ENCODE data around the gene FIGNL2. TPM values are rescaled to one million over a fixed set of nuclear protein-coding genes. Genes with fewer than 3 reads are reported as not detected.

FIGNL2 gene
- total RNA-seq, 2 experiments from 2014 or later, result 0.40 to 0.43 TPM

GRCh38 chr12:51874000-51874399, 25.5 kb upstream of the FIGNL2 start:
- Mint-ChIP-seq H3K9me3 (no peaks in the 10 kb centered on the region), H3K36me3 (ENCODE audit: low read depth) (no peaks in the 10 kb centered on the region), H3K27ac (no peak overlapping the region), H3K4me3 (no peak overlapping the region), H3K27me3 (peaks cover 16% of the 10 kb centered on the region), H3K4me1 (ENCODE audit: low read depth) (peaks cover 11% of the 10 kb centered on the region)
- ATAC-seq, result no peak
- CTCF ChIA-PET, result interaction anchor here (1.9 to 2.6 kb wide), 2 partner anchors 10 to 53 kb away, joined by 4 to 20 read pairs; no protein-coding TSS in a partner anchor
- intact Hi-C loops (cut with micrococcal nuclease), result no loop called here
- DNase-seq, result no peak
- POLR2A ChIA-PET, result no interaction called here
- TF ChIP-seq CTCF (IDR thresholded peaks at IDR 0.05), result no peak

GRCh38 chr12:51873251-51873994, 24.9 kb upstream of the FIGNL2 start:
- no peak overlapping the region for H3K4me3 Mint-ChIP-seq
- no peak for TF ChIP-seq CTCF (IDR thresholded peaks at IDR 0.05)
- ATAC-seq (no peak), DNase-seq (no peak)
- CTCF ChIA-PET, result interaction anchor here (1.9 to 2.6 kb wide), 2 partner anchors 9 to 53 kb away, joined by 4 to 20 read pairs; no protein-coding TSS in a partner anchor
- intact Hi-C loops (cut with micrococcal nuclease), result no loop called here
- no peak overlapping the region for H3K27ac Mint-ChIP-seq
- POLR2A ChIA-PET, result no interaction called here
- H3K4me1 Mint-ChIP-seq (ENCODE audit: low read depth), result peaks cover 15% of the 10 kb centered on the region
- H3K9me3 Mint-ChIP-seq, result no peaks in the 10 kb centered on the region
- peaks cover 20% of the 10 kb centered on the region for H3K27me3 Mint-ChIP-seq
- no peaks in the 10 kb centered on the region for H3K36me3 Mint-ChIP-seq (ENCODE audit: low read depth)

GRCh38 chr12:51872689-51872981, 24.1 kb upstream of the FIGNL2 start:
- H3K27me3 Mint-ChIP-seq, result peaks cover 25% of the 10 kb centered on the region
- POLR2A ChIA-PET, result no interaction called here
- CTCF ChIA-PET, result interaction anchor here (1.6 to 1.9 kb wide), 2 partner anchors 52 to 153 kb away, joined by 3 to 4 read pairs; no protein-coding TSS in a partner anchor
- H3K4me3 Mint-ChIP-seq, result no peak overlapping the region
- no peak for ATAC-seq
- H3K27ac Mint-ChIP-seq, result no peak overlapping the region
- intact Hi-C loops (cut with micrococcal nuclease), result no loop called here
- DNase-seq, result no peak
- H3K4me1 Mint-ChIP-seq (ENCODE audit: low read depth), result peaks cover 17% of the 10 kb centered on the region
- no peaks in the 10 kb centered on the region for H3K36me3 Mint-ChIP-seq (ENCODE audit: low read depth)
- no peaks in the 10 kb centered on the region for H3K9me3 Mint-ChIP-seq
- no peak for TF ChIP-seq CTCF (IDR thresholded peaks at IDR 0.05)

- Mint-ChIP-seq H3K36me3 (ENCODE audit: low read depth) (no peaks in the 10 kb centered on the region), H3K27me3 (peaks cover 30% of the 10 kb centered on the region), H3K4me3 (no peak overlapping the region), H3K4me1 (ENCODE audit: low read depth) (peaks cover 17% of the 10 kb centered on the region), H3K27ac (no peak overlapping the region), H3K9me3 (no peaks in the 10 kb centered on the region)
- POLR2A ChIA-PET, result interaction anchor here (0.7 kb wide), 1 partner anchor 41 kb away, joined by 3 read pairs; no protein-coding TSS in a partner anchor
- intact Hi-C loops (cut with micrococcal nuclease), result no loop called here
- TF ChIP-seq CTCF (IDR thresholded peaks at IDR 0.05), result no peak
- DNase-seq (no peak), ATAC-seq (no peak)
- CTCF ChIA-PET, result interaction anchor here (0.6 to 1.6 kb wide), 4 partner anchors 14 to 153 kb away, joined by 3 read pairs; no protein-coding TSS in a partner anchor
These were observed 23.6 kb upstream of the FIGNL2 start for GRCh38 chr12:51871918-51872688.

- Mint-ChIP-seq H3K27ac (no peak overlapping the region), H3K27me3 (peaks cover 30% of the 10 kb centered on the region), H3K4me3 (no peak overlapping the region), H3K36me3 (ENCODE audit: low read depth) (no peaks in the 10 kb centered on the region), H3K9me3 (no peaks in the 10 kb centered on the region), H3K4me1 (ENCODE audit: low read depth) (peaks cover 17% of the 10 kb centered on the region)
- POLR2A ChIA-PET, result no interaction called here
- TF ChIP-seq CTCF (IDR thresholded peaks at IDR 0.05), result no peak
- ATAC-seq (no peak), DNase-seq (no peak)
- intact Hi-C loops (cut with micrococcal nuclease), result no loop called here
- CTCF ChIA-PET, result interaction anchor here (0.6 to 1.9 kb wide), 5 partner anchors 15 to 154 kb away, joined by 3 to 5 read pairs (median 3); no protein-coding TSS in a partner anchor
These were observed 22.6 kb upstream of the FIGNL2 start for GRCh38 chr12:51871126-51871525.
